ENCODE results near the gene TMEM258. TPM values are rescaled to one million over a fixed set of nuclear protein-coding genes. Genes with fewer than 3 reads are reported as not detected.
A peak's percentile ranks its signal among the peaks of the same experiment; 100 is the strongest.

TMEM258 gene
- total RNA-seq, 1 donor = 76.4 TPM

GRCh38 chr11:61787928-61788491 is 4.4 kb downstream of the TMEM258 start:
- peak; percentile 74 for TF ChIP-seq CTCF (IDR thresholded peaks at IDR 0.05; ENCODE audit: insufficient read depth, low read depth, low read length)
- H3K4me3 ChIP-seq (ENCODE audit: low read depth, low read length) = no peak overlapping the region
- DNase-seq (ENCODE audit: low read depth) = peak; percentile 74

- H3K4me3 ChIP-seq (ENCODE audit: low read depth, low read length) = no peak overlapping the region
- no peak for TF ChIP-seq CTCF (IDR thresholded peaks at IDR 0.05; ENCODE audit: insufficient read depth, low read depth, low read length)
- no peak for DNase-seq (ENCODE audit: low read depth)
Measured at GRCh38 chr11:61785837-61786402, 6.5 kb downstream of the TMEM258 start.

GRCh38 chr11:61784506-61784805 is 7.9 kb downstream of the TMEM258 start:
- DNase-seq (ENCODE audit: low read depth) = no peak
- TF ChIP-seq CTCF (IDR thresholded peaks at IDR 0.05; ENCODE audit: insufficient read depth, low read depth, low read length) = no peak
- no peak overlapping the region for H3K4me3 ChIP-seq (ENCODE audit: low read depth, low read length)

GRCh38 chr11:61783717-61784505 is 8.5 kb downstream of the TMEM258 start:
- peak; percentile 52 for DNase-seq (ENCODE audit: low read depth)
- TF ChIP-seq CTCF (IDR thresholded peaks at IDR 0.05; ENCODE audit: insufficient read depth, low read depth, low read length) = no peak

GRCh38 chr11:61782841-61783240 is 9.6 kb downstream of the TMEM258 start:
- no peak for DNase-seq (ENCODE audit: low read depth)
- H3K4me3 ChIP-seq (ENCODE audit: low read depth, low read length) = no peak overlapping the region
- no peak for TF ChIP-seq CTCF (IDR thresholded peaks at IDR 0.05; ENCODE audit: insufficient read depth, low read depth, low read length)

More at GRCh38 chr11:61783717-61784505, 8.5 kb downstream of the TMEM258 start:
- no peak overlapping the region for H3K4me3 ChIP-seq (ENCODE audit: low read depth, low read length)

- no peak for DNase-seq (ENCODE audit: low read depth)
- H3K4me3 ChIP-seq (ENCODE audit: low read depth, low read length) = no peak overlapping the region
- TF ChIP-seq CTCF (IDR thresholded peaks at IDR 0.05; ENCODE audit: insufficient read depth, low read depth, low read length) = no peak
Measured at GRCh38 chr11:61782299-61782698, 10.1 kb downstream of the TMEM258 start.

Data from fibroblast of villous mesenchyme (primary cell).